Astrocyte (in vitro differentiated cells and primary cell): ENCODE data around the gene SRF.

ENCODE experiments used
- CTCF ChIP-seq: IDR thresholded peaks from 2 replicates; pipeline ENCODE4 v1.5.1; 2011; ENCODE audit warnings: low read depth, mild to moderate bottlenecking, inconsistent platforms, low read length, moderate library complexity; ENCODE audit not compliant: insufficient read depth
- EZH2 ChIP-seq: IDR thresholded peaks from 2 replicates; pipeline ENCODE4 v1.6.1; 2012; ENCODE audit warnings: mild to moderate bottlenecking, low read length, inconsistent platforms; ENCODE audit not compliant: insufficient read depth

- TF ChIP-seq CTCF: no peak
- no peak for TF ChIP-seq EZH2
These were observed 42.1 kb upstream of the SRF start for GRCh38 chr6:43128926-43129325.
